ENCODE data around the gene CORO1C.
A peak's percentile ranks its signal among the peaks of the same experiment; 100 is the strongest.

Gene CORO1C

GRCh38 chr12:108641446-108642268 is 89.7 kb downstream of the CORO1C start:
- no peak for DNase-seq (ENCODE audit: low read depth)
- TF ChIP-seq CTCF (IDR thresholded peaks at IDR 0.05; ENCODE audit: low read length, missing control alignments), result no peak
- no peak overlapping the region for H3K4me3 ChIP-seq (replicated peaks; ENCODE audit: low read depth, low read length)

DNA sequence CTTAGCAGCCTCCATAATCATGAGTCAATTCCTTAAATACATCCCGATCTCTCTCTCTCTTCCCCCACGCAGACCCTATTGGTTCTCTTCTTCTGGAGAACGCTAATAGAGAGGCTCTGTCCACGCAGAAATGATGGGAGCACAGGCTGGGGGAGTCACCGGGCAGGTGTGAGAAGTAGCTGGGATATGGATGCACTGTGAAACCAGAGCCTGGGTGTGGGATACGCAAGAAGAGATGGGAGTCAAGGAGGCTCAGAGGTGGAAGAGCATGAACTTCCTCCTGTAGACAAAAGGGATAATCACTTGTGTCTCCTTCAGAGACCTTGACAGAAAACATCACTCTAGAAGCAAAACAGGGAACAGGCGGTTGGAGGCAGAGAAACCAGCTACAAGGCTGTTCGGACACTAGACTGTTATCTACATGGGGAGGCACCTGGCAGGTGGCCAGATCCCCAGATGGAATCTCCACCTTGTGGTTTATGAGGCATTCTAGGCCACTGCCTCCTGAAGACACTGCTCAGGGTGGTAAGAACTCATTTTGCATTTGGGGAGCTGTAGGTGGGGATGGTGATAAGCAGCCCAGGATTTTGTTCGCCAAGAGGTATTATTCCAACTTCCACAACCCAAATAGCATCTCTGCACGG is 90.4 kb downstream of the CORO1C start:
- TF ChIP-seq CTCF (IDR thresholded peaks at IDR 0.05; ENCODE audit: low read length, missing control alignments), result no peak
- no peak overlapping the region for H3K4me3 ChIP-seq (replicated peaks; ENCODE audit: low read depth, low read length)
- peak; percentile 59 for DNase-seq (ENCODE audit: low read depth)

GRCh38 chr12:108638997-108639822 is 92.1 kb downstream of the CORO1C start:
- no peak for TF ChIP-seq CTCF (IDR thresholded peaks at IDR 0.05; ENCODE audit: low read length, missing control alignments)
- no peak overlapping the region for H3K4me3 ChIP-seq (replicated peaks; ENCODE audit: low read depth, low read length)
- no peak for DNase-seq (ENCODE audit: low read depth)

DNA sequence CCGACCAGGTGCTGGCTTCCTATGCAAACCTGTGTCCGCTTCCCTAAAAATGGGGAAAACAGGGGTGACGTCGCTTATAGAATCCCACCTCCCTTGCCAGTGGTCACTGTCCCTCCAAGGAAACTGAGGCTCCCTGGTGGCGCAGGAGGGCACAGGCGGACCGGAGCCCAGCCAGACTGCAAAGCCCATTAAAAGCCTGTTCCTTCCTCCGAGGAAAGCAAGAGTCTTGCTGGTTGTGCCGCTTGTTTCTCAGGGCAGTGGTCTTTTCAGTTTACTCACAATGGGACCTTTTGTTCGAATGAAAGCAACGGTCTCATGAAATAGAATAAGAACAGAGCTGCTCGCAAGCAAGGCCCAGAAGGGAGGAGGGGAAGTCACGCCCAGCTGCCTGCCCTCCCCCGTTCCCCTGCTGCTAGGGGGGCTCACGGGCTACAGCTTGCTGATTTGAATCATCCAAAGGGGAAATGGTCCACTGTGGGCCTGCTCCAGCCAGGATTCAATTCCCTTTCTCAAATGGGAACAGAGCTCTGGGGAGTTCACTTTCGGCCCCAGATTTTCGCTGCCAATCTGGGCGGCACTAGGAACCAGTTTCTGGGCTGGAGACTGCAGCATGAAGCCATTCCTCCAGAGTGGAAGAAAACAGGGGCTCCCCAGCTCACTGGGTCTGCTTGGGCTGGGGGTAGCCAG is 93.0 kb downstream of the CORO1C start:
- DNase-seq (ENCODE audit: low read depth), result no peak
- no peak for TF ChIP-seq CTCF (IDR thresholded peaks at IDR 0.05; ENCODE audit: low read length, missing control alignments)
- no peak overlapping the region for H3K4me3 ChIP-seq (replicated peaks; ENCODE audit: low read depth, low read length)

- DNase-seq (ENCODE audit: low read depth), result no peak
- H3K4me3 ChIP-seq (replicated peaks; ENCODE audit: low read depth, low read length), result no peak overlapping the region
- TF ChIP-seq CTCF (IDR thresholded peaks at IDR 0.05; ENCODE audit: low read length, missing control alignments), result no peak
Observed at GRCh38 chr12:108637222-108637971, 93.9 kb downstream of the CORO1C start.
